Stimulated activated CD4-positive, alpha-beta T cell treated with anti-CD3 and anti-CD28 coated beads, TNF-alpha, amount 100 ng/mL, for 4 hours (primary cell): ENCODE results near the gene ALPG.
"Not testable (repeated sequence)": the region's sequence is repeated elsewhere in the genome, so short reads cannot be mapped to it uniquely, and the experiment has no call there.

ENCODE experiments used
- DNase-seq, 3 experiments: peaks; one replicate each; pipeline ENCODE4 v3.0.0-alpha.2; 2020; ENCODE audit warnings: low read depth in 3 of 3

The ALPG gene

DNA sequence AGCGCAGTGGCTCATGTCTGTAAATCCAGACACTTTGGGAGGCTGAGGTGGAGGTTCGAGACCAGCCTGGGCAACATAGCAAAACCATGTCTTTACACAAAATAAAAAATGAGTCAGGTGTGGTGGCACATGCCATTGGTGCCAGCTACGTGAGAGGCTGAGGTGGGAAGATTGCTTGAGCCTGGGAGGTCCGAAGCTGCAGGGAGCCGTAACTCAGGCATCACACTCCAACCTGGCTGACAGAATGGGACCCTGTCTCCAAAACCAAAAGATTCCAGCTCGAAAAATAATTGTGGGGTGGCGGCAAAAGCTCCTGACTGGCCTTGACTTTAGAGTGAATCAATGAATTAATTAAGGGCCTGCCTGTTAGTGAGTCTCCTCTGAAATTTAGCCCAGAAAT lies 29.3 kb upstream of the ALPG start:
- no peak for DNase-seq

DNA sequence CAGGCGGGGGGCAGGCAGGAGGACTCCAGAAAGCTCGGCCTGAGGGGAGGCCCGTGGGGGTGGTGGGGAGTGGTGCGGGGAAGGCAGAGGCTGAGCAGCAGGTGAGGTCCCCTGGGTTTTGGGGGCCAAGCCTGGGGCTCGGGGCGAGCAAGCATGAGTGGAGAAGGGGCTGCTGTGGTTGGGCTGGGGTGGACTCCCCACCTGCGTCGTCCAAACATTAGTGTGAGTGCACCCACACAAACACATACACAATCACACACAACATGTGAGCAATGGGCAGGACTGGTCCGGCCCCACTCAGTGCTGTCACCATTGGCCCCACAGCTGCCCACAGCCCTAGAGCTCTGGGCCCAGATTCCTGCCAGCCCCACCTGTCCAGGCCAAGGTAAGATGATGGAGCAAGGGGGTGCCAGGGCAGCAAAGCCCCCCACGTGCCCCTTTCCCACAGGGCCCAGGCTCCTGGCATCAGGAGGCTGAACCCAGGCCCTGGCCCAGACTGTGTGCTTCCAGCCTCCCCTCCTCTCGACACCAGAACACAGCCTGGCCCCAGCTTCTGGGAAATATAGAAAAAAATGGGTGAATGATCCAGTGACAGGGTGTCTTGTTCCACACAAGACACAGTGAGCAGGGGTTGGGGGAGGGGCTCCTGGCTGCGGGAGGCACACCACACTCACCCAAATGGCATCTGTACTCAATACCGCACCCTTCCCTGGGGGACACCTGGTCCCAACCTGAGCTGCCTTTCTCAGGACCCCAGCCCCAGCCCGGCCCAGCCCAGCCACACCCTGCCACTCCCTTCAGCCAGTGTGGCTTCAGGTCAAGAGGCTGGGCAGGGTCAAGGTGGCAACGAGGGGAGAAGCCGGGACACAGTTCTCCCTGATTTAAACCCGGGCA lies 28.6 kb upstream of the ALPG start:
- no peak for DNase-seq

DNA sequence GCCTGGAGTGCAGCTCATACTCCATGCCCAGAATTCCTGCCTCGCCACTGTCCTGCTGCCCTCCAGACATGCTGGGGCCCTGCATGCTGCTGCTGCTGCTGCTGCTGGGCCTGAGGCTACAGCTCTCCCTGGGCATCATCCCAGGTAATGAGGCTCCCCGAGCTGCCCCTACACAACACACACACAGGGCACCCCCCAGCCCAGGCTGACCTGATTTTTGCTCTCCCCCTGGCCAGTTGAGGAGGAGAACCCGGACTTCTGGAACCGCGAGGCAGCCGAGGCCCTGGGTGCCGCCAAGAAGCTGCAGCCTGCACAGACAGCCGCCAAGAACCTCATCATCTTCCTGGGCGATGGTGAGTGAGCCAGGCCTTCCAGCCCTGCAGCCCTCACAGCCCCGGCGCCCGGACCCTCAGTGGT lies 27.9 kb upstream of the ALPG start, which contains the start of gene ALPP:
Gene ALPP, plus strand, starts transcription at position 17 of the 417 bp plus-strand sequence. Its CDS starts 52 bp downstream, at position 69.
- DNase-seq: not testable (repeated sequence)

DNA sequence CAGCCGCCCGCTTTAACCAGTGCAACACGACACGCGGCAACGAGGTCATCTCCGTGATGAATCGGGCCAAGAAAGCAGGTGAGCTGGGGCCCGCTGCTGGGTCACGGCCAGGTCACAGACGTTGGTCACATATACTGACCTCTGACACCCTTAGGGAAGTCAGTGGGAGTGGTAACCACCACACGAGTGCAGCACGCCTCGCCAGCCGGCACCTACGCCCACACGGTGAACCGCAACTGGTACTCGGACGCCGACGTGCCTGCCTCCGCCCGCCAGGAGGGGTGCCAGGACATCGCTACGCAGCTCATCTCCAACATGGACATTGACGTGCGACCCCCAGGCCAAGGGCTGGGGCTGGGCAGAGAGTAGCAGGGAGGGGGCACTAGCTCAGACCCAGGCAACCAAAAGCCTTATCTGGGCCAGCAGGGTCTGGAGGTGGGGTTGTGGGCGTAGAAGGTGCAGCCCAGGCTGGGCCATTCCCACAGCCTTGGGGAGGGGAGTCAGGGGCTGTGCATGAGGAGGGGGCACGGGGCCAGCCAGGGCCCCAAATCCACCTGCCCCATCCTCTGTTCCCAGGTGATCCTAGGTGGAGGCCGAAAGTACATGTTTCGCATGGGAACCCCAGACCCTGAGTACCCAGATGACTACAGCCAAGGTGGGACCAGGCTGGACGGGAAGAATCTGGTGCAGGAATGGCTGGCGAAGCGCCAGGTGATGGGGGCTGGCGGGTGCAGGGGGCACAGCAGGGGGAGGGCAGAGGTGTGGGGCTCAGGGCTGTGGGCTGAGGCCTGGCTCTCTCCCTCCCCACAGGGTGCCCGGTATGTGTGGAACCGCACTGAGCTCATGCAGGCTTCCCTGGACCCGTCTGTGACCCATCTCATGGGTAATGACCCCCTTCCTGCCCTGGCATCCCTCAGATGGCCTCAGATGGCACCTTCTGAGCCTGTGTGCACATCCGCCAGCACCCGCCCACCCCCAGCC lies 26.7 kb upstream of the ALPG start:
- DNase-seq: not testable (repeated sequence)

DNA sequence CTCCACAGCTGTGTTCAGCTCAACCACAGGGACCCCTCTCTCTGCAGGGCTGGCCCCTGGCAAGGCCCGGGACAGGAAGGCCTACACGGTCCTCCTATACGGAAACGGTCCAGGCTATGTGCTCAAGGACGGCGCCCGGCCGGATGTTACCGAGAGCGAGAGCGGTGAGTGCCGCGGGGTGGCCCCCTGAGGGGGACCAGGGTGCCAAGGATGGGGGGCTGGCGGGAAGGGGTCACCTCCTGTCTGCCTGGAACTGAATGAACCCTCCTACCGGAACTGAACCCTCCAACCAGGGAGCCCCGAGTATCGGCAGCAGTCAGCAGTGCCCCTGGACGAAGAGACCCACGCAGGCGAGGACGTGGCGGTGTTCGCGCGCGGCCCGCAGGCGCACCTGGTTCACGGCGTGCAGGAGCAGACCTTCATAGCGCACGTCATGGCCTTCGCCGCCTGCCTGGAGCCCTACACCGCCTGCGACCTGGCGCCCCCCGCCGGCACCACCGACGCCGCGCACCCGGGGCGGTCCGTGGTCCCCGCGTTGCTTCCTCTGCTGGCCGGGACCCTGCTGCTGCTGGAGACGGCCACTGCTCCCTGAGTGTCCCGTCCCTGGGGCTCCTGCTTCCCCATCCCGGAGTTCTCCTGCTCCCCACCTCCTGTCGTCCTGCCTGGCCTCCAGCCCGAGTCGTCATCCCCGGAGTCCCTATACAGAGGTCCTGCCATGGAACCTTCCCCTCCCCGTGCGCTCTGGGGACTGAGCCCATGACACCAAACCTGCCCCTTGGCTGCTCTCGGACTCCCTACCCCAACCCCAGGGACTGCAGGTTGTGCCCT lies 25.2 kb upstream of the ALPG start:
- not testable (repeated sequence) for DNase-seq

DNA sequence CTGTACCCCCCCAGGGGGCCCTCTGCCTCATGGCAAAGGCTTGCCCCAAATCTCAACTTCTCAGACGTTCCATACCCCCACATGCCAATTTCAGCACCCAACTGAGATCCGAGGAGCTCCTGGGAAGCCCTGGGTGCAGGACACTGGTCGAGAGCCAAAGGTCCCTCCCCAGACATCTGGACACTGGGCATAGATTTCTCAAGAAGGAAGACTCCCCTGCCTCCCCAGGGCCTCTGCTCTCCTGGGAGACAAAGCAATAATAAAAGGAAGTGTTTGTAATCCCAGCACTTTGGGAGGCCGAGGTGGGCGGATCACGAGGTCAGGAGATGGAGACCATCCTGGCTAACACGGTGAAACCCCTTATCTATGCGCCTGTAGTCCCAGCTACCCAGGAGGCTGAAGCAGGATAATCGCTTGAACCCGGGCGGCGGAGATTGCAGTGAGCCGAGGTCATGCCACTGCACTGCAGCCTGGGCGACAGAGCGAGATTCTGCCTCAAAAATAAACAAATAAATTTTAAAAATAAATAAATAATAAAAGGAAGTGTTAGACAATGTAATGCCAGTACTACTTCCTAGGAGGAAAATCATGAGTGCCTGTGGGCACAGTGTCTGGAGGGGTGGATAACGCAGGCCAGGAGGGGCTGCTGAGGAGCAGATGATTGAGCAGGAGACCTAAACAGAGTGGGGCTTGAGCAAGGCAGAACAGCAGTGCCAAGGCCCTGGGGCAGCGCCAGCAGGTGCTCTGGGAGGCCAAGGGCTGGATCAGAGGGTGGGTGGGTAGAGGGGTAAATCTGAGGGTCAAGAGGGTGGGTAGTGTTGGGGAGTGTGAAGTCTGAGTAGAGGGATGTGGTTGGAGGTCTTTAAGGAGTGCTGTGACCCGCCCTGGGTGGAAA lies 24.1 kb upstream of the ALPG start:
- no peak for DNase-seq

DNA sequence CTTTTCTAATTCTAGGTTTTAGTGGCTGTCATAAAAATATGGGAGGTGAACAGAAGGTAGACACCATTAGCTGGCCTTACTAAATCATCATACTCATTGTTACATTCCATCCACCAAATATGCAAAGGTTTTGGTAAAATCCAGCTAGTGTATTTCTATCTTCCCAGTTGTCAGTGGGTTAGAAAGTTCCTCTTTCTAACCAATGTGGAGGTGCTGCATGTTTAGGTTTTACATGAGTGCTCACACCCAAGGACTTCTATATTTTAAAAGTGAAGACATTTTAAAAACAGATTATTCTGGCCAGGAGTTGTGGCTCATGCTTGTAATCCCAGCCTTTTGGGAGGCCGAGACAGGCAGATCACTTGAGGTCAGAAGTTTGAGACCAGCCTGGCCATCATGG lies 22.2 kb upstream of the ALPG start:
- no peak for DNase-seq

DNA sequence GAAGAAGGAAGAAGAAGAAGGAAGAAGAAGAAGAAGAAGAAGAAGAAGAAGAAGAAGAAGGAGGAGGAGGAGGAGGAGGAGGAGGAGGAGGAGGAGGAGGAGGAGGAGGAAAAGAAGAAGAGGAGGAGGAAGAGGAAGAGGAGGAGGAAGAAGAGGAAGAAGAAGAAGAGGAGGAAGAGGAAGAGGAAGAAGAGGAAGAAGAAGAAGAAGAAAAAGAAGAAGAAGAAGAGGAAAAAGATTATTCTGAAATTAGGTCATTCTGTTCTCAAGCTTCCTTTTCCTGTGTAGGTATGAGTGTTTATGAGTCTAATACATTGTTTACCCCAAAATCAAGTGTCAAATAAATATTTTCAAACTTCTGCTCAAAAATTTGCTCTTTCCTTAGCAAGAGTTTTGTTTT lies 21.6 kb upstream of the ALPG start:
- DNase-seq: not testable (repeated sequence)

DNA sequence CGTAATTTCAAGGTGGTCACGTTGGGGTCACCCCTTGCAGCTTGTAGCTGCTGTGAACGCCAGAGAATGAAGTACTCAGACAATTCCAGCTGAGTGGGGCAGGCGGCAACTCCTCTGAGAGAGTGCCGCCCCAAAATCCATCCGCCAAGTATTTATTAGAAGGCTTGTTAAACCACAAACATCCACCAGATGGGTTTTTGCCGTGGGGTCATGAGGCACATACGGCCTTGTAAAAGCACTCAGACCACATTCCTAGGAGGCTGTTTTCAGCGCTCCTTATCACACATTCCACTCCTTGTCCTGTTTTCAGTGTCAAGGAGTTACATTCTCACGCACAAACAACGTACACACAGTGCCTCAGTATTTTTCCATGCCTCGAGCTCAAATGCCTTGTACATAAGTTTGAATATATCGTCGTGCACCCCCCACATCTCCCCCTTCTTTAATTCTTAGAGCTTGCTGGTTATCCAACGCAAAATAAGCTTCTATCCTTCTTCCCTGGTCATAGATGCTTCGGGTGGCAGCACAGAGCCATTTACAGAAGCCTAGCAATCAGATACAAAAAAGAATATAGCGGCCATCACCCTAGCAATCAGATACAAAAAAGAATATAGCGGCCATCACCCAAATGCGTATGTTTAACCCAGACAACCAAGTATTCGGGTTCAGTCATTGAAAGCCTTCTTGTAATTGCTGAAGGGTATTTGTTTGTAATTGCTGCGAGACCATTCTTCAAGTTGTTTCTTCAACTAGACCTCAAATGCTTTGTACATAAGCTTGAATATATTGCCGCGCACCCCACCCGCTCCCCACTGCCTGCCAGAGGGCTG lies 20.8 kb upstream of the ALPG start:
- no peak for DNase-seq

DNA sequence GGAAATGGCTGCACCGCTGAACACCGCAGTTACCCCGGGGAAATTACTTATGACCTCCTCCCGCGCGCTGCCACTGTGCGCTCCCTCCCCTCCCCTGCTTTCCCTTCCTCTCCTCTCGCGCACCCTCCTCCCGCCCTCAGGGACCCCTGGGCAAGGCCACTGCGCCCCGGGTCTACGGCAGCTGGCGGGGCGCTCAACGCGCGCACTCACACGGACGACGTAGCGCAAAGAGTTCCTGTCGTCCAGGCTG lies 20.2 kb upstream of the ALPG start:
- no peak for DNase-seq

DNA sequence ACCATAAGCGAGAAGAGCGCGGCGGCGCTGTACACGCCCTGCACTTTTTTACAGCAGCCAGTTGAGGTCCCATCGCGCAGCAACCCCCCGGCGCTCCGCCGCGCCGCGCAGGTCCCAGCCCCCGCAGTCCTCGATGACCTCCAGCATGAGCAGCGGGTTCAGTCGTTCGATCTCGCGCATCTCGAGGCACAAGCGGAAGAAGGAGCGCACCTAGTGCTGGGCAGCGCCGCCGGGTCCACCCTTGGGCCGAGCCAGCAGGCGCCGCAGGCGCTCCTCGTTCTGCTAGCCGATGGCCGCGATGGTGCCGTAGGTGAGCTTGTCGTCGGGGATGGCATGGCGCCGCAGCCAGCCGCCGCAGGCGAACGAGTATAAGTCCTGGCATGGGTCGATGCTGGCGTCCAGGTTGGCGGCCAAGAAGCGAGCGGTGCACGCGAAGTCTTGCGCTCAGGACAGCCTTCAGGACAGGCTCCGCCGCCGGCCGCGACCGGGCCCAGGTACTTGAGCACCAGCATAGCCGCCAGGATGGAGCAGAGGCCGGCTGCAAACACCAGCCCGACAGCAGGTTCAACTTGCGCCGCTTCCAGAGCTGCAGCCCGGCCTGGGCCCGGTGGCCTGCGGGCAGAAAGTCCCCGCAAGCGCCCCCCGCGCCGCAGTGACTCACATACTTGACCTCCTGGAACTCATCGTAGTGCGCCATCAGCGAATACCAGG lies 19.7 kb upstream of the ALPG start:
- DNase-seq: no peak

DNA sequence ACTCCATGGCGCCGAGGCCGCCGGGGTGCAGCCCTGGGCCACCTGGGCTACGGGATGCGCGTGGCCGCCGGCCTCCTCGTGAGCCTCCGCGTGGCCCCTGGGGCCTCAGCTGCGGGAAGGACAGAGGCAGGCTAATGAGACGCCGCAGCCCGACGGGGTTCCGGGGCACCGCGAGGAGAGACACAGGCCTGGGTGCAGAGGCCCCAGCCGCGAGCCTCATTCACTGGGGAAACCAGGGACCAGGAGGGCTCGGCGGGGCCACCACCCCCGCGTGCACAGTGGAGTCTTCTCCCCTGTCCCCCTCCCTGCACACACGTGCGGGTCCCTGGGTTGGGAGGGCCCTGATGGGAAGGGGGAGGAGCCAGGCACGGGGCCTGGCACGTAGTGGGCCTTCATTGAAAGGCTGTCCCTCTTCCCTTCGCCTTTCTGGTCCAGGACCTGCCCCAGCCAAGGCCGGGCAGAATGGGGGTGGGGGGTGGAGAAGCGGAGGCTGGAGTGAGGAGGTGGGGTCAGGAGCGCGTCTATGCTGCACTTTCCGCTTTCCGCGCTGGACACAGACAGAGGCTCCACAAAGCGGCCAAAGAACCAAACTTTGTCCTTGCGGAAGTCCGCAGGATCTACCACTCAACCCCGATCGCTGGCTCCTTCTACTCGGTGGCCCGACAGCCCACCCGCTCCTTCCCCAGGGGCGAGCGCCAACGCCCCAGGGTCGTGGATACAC lies 19.0 kb upstream of the ALPG start:
- DNase-seq: no peak

DNA sequence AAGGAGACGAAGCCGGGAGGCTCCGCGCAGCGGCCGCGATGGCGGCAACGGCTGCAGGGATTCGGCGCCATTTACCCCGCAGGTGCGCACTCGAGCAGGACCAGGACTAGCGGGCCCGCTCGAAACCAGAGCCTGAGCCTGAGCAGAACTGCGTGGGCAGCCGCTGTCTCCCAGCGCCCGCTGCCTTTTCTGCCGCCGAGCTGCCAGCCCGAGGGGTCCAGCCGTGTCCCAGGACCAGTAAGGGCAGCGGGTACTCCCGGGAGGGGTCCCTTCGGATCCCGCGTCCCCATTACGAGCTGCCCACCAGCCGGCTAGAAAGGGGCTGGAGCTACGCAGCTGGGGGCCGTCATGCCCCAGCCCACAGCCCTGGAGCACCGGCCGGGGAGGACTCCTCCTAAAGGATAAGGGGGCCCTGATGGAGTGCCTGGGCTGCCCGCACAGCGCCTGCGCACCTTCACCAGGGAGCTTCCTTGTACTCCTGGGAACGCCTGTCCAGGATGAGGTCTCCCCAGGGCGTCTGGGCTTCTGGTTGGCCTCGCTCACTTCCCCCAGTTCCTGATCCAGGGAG lies 18.2 kb upstream of the ALPG start:
- DNase-seq: no peak

DNA sequence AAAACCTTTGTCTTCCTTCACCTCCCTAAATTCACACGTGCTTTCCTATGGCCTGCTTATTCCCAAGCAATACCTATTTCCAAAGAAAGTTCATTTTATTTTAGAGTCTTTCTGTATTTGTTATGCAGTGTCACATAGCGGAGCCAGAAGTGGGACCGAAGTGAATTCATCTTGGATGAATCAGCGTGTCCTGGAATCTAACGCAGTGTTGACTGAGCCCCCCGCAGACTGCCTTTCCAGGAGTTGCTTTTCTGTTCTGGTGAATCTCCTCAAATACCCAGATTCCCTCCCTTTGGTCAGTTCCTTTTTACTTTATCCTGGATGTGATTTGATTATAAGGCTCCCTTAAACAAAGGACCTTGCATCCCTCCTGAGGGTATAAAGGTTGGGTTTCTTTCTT lies 17.3 kb upstream of the ALPG start:
- DNase-seq: no peak

DNA sequence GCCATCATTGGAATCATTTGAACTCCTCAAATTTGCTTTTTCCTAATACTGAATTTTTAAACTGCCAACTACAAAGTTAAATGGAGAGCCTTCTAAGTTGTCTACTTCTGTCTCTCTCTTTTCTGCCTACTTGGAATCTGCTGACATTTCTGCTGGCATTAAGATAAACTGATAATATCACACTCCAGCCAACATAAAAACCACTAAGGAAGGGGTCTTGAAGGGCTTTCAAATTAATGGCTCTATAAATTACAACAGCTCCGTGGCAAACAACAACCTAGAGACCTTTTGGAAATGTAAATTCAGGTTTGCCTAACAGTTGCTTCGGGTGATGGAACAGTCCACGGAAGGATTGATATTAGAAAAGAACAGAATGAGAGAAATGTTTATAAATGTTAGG lies 16.0 kb upstream of the ALPG start:
- DNase-seq: no peak

DNA sequence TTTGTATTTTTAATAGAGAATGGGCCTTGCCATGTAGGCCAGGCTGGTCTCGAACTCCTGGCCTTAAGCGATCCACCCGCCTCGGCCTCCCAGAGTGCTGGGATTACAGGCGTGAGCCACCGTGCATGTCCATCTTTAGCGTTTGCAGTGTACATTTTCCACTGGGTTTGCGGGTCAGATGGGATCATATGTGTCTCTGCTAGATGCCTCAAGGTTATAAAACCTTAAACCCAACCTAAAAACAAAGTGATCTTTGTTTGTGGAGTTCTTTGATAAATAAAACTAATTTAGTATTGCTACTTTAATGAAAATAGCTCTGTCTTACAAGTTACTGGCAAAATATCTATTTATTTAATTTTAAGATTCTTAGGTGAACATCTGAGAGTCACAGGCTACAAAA lies 13.1 kb upstream of the ALPG start:
- DNase-seq: no peak

DNA sequence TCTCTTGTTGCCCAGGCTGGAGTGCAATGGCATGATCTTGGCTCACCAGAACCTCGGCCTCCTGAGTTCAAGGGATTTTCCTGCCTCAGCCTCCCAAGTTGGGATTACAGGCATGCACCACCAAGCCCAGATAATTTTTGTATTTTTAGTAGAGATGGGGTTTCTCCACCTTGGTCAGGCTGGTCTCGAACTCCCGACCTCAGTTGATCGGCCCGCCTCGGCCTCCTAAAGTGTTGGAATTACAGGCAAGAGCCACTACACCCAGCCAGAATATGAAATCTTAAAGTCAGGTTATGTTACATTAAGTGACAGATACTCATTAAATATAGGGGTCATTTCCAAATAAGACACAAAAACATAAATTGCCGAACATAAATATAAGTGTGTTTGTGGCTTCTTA lies 12.2 kb upstream of the ALPG start:
- not testable (repeated sequence) for DNase-seq

DNA sequence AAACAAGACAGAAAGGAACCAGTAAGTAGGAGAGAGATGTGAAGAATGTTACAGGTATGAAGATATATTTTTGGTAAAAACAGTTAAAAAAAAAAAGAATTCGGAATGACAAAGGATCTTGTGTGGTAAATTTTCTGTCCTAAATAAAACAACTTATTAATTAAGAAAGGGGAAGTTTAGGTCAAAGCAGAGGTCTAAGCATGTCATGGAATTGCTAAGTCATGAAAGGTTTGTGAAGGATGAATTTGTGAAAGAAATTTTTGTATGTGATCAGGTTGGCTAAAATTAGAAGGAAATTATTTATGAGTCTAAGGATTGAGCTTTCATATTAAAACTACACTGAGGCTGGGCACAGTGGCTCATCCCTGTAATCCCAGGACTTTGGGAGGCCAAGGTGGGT lies 11.1 kb upstream of the ALPG start:
- DNase-seq: no peak
